Measurements from ENCODE around the gene SLC25A22.

SLC25A22 gene

DNA sequence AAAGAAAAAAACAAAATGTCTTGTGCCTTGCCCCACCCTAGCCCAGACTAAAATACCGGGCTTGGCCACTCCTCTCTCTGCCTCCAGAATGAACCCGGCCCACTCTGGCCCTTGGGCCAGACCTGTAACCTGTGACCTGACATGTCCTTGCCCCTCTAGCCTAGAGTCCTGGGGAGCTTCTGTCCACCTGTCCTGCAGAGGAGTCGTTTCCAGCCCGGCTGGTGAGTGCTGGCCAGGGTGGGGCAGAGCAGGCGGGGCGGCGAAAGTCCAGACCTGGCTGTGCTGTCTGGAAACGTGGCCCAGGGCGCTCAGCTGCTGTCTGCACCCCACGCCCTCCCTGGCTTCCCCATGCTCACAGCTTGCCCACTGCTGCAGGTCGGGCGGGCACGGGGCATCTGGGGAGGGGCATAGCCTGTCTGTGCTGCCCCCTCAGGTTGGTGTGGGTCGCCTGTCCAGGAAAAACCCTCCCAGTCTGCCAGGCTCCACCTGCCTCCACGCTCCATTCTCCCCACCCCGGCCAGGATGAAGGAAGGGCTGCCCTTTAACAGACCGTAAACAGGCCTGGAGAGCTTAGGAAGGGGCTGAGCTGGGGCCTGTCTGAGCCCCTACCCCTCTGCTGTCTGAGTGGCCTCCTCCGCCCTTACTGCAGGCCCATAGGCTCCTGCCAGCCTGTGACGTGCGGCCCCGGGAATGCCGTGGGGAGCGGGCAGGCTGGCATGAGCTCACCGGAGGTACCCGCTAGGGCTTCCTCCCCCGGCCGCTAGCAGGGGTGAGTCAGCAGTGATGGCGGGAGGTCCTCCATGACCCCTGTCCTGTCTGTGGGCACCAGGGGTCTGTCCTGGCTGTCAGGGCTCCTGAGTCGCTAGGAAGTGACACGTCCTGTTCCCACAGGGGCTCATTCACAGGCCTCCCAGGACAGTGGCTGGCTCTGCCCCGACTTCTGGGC is 36.6 kb upstream of the SLC25A22 start:
- H3K4me1 ChIP-seq (ENCODE audit: insufficient read depth, low read length, poor library complexity, severe bottlenecking): peaks cover 15% of the 10 kb centered on the region
- H3K9ac ChIP-seq (ENCODE audit: low read depth, low read length, poor library complexity, severe bottlenecking): no peak overlapping the region
- no peaks in the 10 kb centered on the region for H3K9me2 ChIP-seq (replicated peaks; ENCODE audit: low read depth, low read length)
- H2AFZ ChIP-seq (ENCODE audit: low read length): no peak overlapping the region
- TF ChIP-seq, protein P1, sequence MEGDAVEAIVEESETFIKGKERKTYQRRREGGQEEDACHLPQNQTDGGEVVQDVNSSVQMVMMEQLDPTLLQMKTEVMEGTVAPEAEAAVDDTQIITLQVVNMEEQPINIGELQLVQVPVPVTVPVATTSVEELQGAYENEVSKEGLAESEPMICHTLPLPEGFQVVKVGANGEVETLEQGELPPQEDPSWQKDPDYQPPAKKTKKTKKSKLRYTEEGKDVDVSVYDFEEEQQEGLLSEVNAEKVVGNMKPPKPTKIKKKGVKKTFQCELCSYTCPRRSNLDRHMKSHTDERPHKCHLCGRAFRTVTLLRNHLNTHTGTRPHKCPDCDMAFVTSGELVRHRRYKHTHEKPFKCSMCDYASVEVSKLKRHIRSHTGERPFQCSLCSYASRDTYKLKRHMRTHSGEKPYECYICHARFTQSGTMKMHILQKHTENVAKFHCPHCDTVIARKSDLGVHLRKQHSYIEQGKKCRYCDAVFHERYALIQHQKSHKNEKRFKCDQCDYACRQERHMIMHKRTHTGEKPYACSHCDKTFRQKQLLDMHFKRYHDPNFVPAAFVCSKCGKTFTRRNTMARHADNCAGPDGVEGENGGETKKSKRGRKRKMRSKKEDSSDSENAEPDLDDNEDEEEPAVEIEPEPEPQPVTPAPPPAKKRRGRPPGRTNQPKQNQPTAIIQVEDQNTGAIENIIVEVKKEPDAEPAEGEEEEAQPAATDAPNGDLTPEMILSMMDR (conservative IDR thresholded peaks at IDR 0.05; ENCODE audit: low read length): no peak
- no peak for TF ChIP-seq EZH2phosphoT487 (IDR thresholded peaks at IDR 0.05; ENCODE audit: borderline replicate concordance)
- no peaks in the 10 kb centered on the region for H3K9me3 ChIP-seq (ENCODE audit: insufficient read depth, low read depth, low read length)
- peaks cover 11% of the 10 kb centered on the region; the same call in 1 of the 2 replicates for H3K36me3 ChIP-seq (ENCODE audit: insufficient read depth, low read length)
- peaks cover 9% of the 10 kb centered on the region; the same call in 1 of the 2 replicates for H3K79me2 ChIP-seq (ENCODE audit: insufficient read depth, low read length)
- H3F3A ChIP-seq (ENCODE audit: low read depth): no peaks in the 10 kb centered on the region
- H3K4me3 ChIP-seq (ENCODE audit: low read length, poor library complexity, severe bottlenecking): peak overlapping the region; percentile 13
- peak overlapping the region; percentile 84 for H3K4me2 ChIP-seq (ENCODE audit: low read depth, low read length, poor library complexity, severe bottlenecking)
- no peaks in the 10 kb centered on the region for H3K27me3 ChIP-seq (ENCODE audit: insufficient read depth, low read length, poor library complexity, severe bottlenecking)
- peaks cover 10% of the 10 kb centered on the region for H4K20me1 ChIP-seq (ENCODE audit: insufficient read depth, low read length, poor library complexity, severe bottlenecking)

DNA sequence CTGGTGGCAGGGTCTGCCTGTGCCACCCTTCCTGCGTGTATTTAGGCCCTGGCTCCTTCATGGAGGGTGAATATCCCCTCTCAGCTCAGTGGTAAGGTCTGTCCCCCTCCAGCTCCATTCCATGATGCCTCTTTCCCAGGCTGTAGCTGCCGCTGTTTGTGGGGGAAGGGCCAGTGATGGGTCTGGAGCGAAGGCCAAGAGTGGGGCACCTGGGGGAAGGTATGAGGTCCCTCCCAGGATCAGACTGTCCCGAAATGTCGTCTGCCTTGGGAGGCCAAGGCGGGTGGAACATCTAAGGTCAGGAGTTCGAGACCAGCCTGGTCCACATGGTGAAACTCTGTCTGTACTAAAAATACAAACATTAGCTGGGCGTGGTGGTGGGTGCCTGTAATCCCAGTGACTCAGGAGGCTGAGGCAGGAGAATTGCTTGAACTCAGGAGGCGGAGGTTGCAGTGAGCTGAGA is 35.8 kb upstream of the SLC25A22 start:
- TF ChIP-seq, protein P1 (conservative IDR thresholded peaks at IDR 0.05; ENCODE audit: low read length): no peak
- TF ChIP-seq EZH2phosphoT487 (IDR thresholded peaks at IDR 0.05; ENCODE audit: borderline replicate concordance): no peak
- peaks cover 10% of the 10 kb centered on the region for H4K20me1 ChIP-seq (ENCODE audit: insufficient read depth, low read length, poor library complexity, severe bottlenecking)
- H3K9ac ChIP-seq (ENCODE audit: low read depth, low read length, poor library complexity, severe bottlenecking): peak overlapping the region; percentile 78
- no peaks in the 10 kb centered on the region for H3F3A ChIP-seq (ENCODE audit: low read depth)
- H3K4me2 ChIP-seq (ENCODE audit: low read depth, low read length, poor library complexity, severe bottlenecking): peak overlapping the region; percentile 84
- no peaks in the 10 kb centered on the region for H3K9me3 ChIP-seq (ENCODE audit: insufficient read depth, low read depth, low read length)
- no peaks in the 10 kb centered on the region for H3K27me3 ChIP-seq (ENCODE audit: insufficient read depth, low read length, poor library complexity, severe bottlenecking)
- H3K9me2 ChIP-seq (replicated peaks; ENCODE audit: low read depth, low read length): no peaks in the 10 kb centered on the region
- H3K36me3 ChIP-seq (ENCODE audit: insufficient read depth, low read length): peaks cover 4% of the 10 kb centered on the region; the same call in 1 of the 2 replicates
- peak overlapping the region; percentile 77 for H3K4me3 ChIP-seq (ENCODE audit: low read length, poor library complexity, severe bottlenecking)
- peaks cover 6% of the 10 kb centered on the region; the same call in 1 of the 2 replicates for H3K79me2 ChIP-seq (ENCODE audit: insufficient read depth, low read length)
- H3K4me1 ChIP-seq (ENCODE audit: insufficient read depth, low read length, poor library complexity, severe bottlenecking): peaks cover 15% of the 10 kb centered on the region
- no peak overlapping the region for H2AFZ ChIP-seq (ENCODE audit: low read length)

DNA sequence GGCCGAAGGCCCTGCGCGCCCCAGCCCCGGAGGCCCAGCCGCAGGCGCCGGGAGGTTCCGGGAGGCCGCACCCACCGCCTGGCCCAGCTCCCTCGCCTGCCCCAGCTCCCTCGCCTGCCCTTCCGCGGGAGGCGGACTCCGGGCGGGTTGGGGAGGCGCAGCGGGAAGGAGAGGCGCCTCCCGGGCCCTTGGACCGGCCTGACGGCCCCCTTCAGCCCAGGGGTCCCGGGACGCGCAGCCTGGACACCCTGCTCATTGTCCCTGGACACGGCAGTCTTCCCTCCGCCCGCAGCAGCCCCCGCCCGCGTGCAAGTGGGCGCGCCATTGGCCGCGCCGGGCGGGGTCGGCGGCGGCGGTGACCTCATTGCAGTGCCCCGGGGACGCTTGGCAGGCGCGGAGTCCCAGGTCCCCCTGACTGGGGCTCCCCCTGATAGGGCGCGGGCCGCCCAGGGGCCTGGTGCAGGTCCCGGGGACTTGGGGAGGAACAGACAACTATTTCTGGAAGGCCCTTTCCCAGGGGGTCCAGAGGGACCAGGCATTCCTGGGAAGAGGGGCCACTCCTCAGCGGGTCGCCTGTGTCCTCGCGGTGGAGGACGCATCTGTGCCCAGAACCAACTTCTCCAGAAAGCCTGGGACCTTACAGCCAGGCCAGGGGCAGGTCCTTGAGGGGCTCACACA is 35.2 kb upstream of the SLC25A22 start:
- no peaks in the 10 kb centered on the region for H3K9me3 ChIP-seq (ENCODE audit: insufficient read depth, low read depth, low read length)
- H3K4me3 ChIP-seq (ENCODE audit: low read length, poor library complexity, severe bottlenecking): peak overlapping the region; percentile 77
- no peaks in the 10 kb centered on the region for H3K27me3 ChIP-seq (ENCODE audit: insufficient read depth, low read length, poor library complexity, severe bottlenecking)
- no peak for TF ChIP-seq EZH2phosphoT487 (IDR thresholded peaks at IDR 0.05; ENCODE audit: borderline replicate concordance)
- TF ChIP-seq, protein P1 (conservative IDR thresholded peaks at IDR 0.05; ENCODE audit: low read length): no peak
- H3K9ac ChIP-seq (ENCODE audit: low read depth, low read length, poor library complexity, severe bottlenecking): peak overlapping the region; percentile 78
- H3K4me2 ChIP-seq (ENCODE audit: low read depth, low read length, poor library complexity, severe bottlenecking): peak overlapping the region; percentile 84
- H2AFZ ChIP-seq (ENCODE audit: low read length): peak overlapping the region; percentile 3; the same call in 1 of the 2 replicates
- peaks cover 15% of the 10 kb centered on the region for H3K4me1 ChIP-seq (ENCODE audit: insufficient read depth, low read length, poor library complexity, severe bottlenecking)
- peaks cover 6% of the 10 kb centered on the region; the same call in 1 of the 2 replicates for H3K79me2 ChIP-seq (ENCODE audit: insufficient read depth, low read length)
- H3K9me2 ChIP-seq (replicated peaks; ENCODE audit: low read depth, low read length): no peaks in the 10 kb centered on the region
- no peaks in the 10 kb centered on the region for H3F3A ChIP-seq (ENCODE audit: low read depth)
- H3K36me3 ChIP-seq (ENCODE audit: insufficient read depth, low read length): no peaks in the 10 kb centered on the region; the same call in 1 of the 2 replicates
- peaks cover 5% of the 10 kb centered on the region for H4K20me1 ChIP-seq (ENCODE audit: insufficient read depth, low read length, poor library complexity, severe bottlenecking)

All from Loucy (cell line).